Measurements from ENCODE around the gene TP53AIP1. TPM values are rescaled to one million over a fixed set of nuclear protein-coding genes. Genes with fewer than 3 reads are reported as not detected.

The TP53AIP1 gene
- total RNA-seq, 1 donor from 2014 or later = not detected

- Histone ChIP-seq H3K36me3 (ENCODE audit: control insufficient read depth, insufficient read depth, low read length) (no peaks in the 10 kb centered on the region), H3K4me3 (ENCODE audit: low read depth, low read length) (no peak overlapping the region), H3K27me3 (ENCODE audit: control insufficient read depth, insufficient read depth, low read length) (peaks cover 9% of the 10 kb centered on the region)
- DNase-seq (ENCODE audit: low read depth) = no peak
- no peak for TF ChIP-seq CTCF (IDR thresholded peaks at IDR 0.05; ENCODE audit: insufficient read depth, low read length, poor library complexity, severe bottlenecking)
These were observed 4.3 kb downstream of the TP53AIP1 start for GRCh38 chr11:128938156-128938885.

GRCh38 chr11:128937480-128937879 is 5.2 kb downstream of the TP53AIP1 start:
- H3K4me3 ChIP-seq (ENCODE audit: low read depth, low read length) = no peak overlapping the region
- TF ChIP-seq CTCF (IDR thresholded peaks at IDR 0.05; ENCODE audit: insufficient read depth, low read length, poor library complexity, severe bottlenecking) = no peak

GRCh38 chr11:128936606-128937251 is 5.9 kb downstream of the TP53AIP1 start:
- no peak overlapping the region for H3K4me3 ChIP-seq (ENCODE audit: low read depth, low read length)
- peak; percentile 28 for TF ChIP-seq CTCF (IDR thresholded peaks at IDR 0.05; ENCODE audit: insufficient read depth, low read length, poor library complexity, severe bottlenecking)
- no peak for DNase-seq (ENCODE audit: low read depth)
- H3K27me3 ChIP-seq (ENCODE audit: control insufficient read depth, insufficient read depth, low read length) = peaks cover 9% of the 10 kb centered on the region
- H3K36me3 ChIP-seq (ENCODE audit: control insufficient read depth, insufficient read depth, low read length) = no peaks in the 10 kb centered on the region

More at GRCh38 chr11:128937480-128937879, 5.2 kb downstream of the TP53AIP1 start:
- H3K27me3 ChIP-seq (ENCODE audit: control insufficient read depth, insufficient read depth, low read length) = peaks cover 8% of the 10 kb centered on the region
- no peak for DNase-seq (ENCODE audit: low read depth)
- no peaks in the 10 kb centered on the region for H3K36me3 ChIP-seq (ENCODE audit: control insufficient read depth, insufficient read depth, low read length)

- Histone ChIP-seq H3K36me3 (ENCODE audit: control insufficient read depth, insufficient read depth, low read length) (no peaks in the 10 kb centered on the region), H3K4me3 (ENCODE audit: low read depth, low read length) (no peak overlapping the region), H3K27me3 (ENCODE audit: control insufficient read depth, insufficient read depth, low read length) (peaks cover 5% of the 10 kb centered on the region)
- no peak for TF ChIP-seq CTCF (IDR thresholded peaks at IDR 0.05; ENCODE audit: insufficient read depth, low read length, poor library complexity, severe bottlenecking)
- no peak for DNase-seq (ENCODE audit: low read depth)
These were observed 7.7 kb downstream of the TP53AIP1 start for GRCh38 chr11:128934926-128935325.

GRCh38 chr11:128934351-128934750 is 8.3 kb downstream of the TP53AIP1 start:
- Histone ChIP-seq H3K27me3 (ENCODE audit: control insufficient read depth, insufficient read depth, low read length) (peaks cover 5% of the 10 kb centered on the region), H3K4me3 (ENCODE audit: low read depth, low read length) (no peak overlapping the region), H3K36me3 (ENCODE audit: control insufficient read depth, insufficient read depth, low read length) (no peaks in the 10 kb centered on the region)
- DNase-seq (ENCODE audit: low read depth) = no peak
- no peak for TF ChIP-seq CTCF (IDR thresholded peaks at IDR 0.05; ENCODE audit: insufficient read depth, low read length, poor library complexity, severe bottlenecking)

Measured in kidney epithelial cell (primary cell).